SU-DHL-6 (cell line): ENCODE results near the gene MAPK11.

Experiments
- H2AFZ ChIP-seq: fragments of 200-600 bp; sonication (generic); 2 replicates; pipeline ENCODE4 v1.6.1; 2014; ENCODE audit warnings: low read depth, mild to moderate bottlenecking, moderate library complexity, mixed read lengths, antibody characterized with exemption, low read length; ENCODE audit not compliant: severe bottlenecking
- H3F3A ChIP-seq: fragments of 200-600 bp; shearing (Covaris generic); 2 replicates; pipeline ENCODE4 v1.6.0; 2016; ENCODE audit warnings: antibody characterized with exemption, mild to moderate bottlenecking; ENCODE audit not compliant: insufficient read depth
- H3K27ac ChIP-seq: fragments of 200-600 bp; sonication (generic); 2 replicates; pipeline ENCODE4 v1.5.1; 2016; ENCODE audit warnings: low read depth, mild to moderate bottlenecking, low read length, moderate library complexity, mixed read lengths
- H3K27me3 ChIP-seq: fragments of 200-600 bp; sonication (generic), shearing (Covaris generic); 2 replicates; pipeline ENCODE4 v1.6.0; 2014; ENCODE audit warnings: mild to moderate bottlenecking, low read length
- H3K36me3 ChIP-seq: fragments of 200-600 bp; sonication (generic); 2 replicates; pipeline ENCODE4 v1.6.1; 2014; ENCODE audit warnings: mild to moderate bottlenecking, low read length, mixed read lengths
- H3K4me2 ChIP-seq: fragments of 300-600, 200-600 bp; shearing (Covaris generic), sonication (generic); 2 replicates; pipeline ENCODE4 v1.6.0; 2014; ENCODE audit warnings: low read length, low read depth, mild to moderate bottlenecking; ENCODE audit not compliant: poor library complexity, severe bottlenecking
- H3K4me3 ChIP-seq: fragments of 200-600 bp; sonication (generic); 2 replicates; pipeline ENCODE4 v1.5.1; 2014; ENCODE audit warnings: antibody characterized with exemption, low read length, mild to moderate bottlenecking, mixed read lengths; ENCODE audit not compliant: insufficient read depth, poor library complexity, severe bottlenecking
- H3K79me2 ChIP-seq: fragments of 200-600 bp; sonication (generic); 2 replicates; pipeline ENCODE4 v1.6.1; 2014; ENCODE audit warnings: mild to moderate bottlenecking, low read length, moderate library complexity; ENCODE audit not compliant: insufficient read depth
- H3K9ac ChIP-seq: fragments of 200-600 bp; sonication (generic); 2 replicates; pipeline ENCODE4 v1.7.0; 2014; ENCODE audit warnings: mild to moderate bottlenecking, low read length
- H3K9me2 ChIP-seq: fragments of 200-600 bp; sonication (generic); replicated peaks from 2 replicates; pipeline ENCODE4 v1.6.1; 2014; ENCODE audit warnings: low read length; ENCODE audit not compliant: insufficient read depth
- H3K9me3 ChIP-seq: fragments of 200-600 bp; sonication (generic); 2 replicates; pipeline ENCODE4 v1.6.1; 2014; ENCODE audit warnings: low read length, mixed read lengths; ENCODE audit not compliant: insufficient read depth
- H4K20me1 ChIP-seq: fragments of 200-600 bp; sonication (generic); 2 replicates; pipeline ENCODE4 v1.6.1; 2014; ENCODE audit warnings: low read depth, mild to moderate bottlenecking, antibody characterized with exemption, low read length, moderate library complexity, mixed read lengths
- EZH2phosphoT487 ChIP-seq: fragments of 200-600 bp; sonication (generic), shearing (Covaris generic); conservative IDR thresholded peaks from 2 replicates; pipeline ENCODE4 v1.6.1; 2018; ENCODE audit warnings: mild to moderate bottlenecking, antibody characterized with exemption, low read length, moderate library complexity, mixed read lengths
- TF ChIP-seq, protein P1 (sequence below): fragments of 200-600 bp; sonication (generic); IDR thresholded peaks from one replicate; pipeline ENCODE4 v1.5.1; 2017; ENCODE audit warnings: antibody characterized with exemption, mild to moderate bottlenecking, low read length, moderate library complexity; ENCODE audit not compliant: insufficient read depth, poor library complexity, severe bottlenecking

The MAPK11 gene

DNA sequence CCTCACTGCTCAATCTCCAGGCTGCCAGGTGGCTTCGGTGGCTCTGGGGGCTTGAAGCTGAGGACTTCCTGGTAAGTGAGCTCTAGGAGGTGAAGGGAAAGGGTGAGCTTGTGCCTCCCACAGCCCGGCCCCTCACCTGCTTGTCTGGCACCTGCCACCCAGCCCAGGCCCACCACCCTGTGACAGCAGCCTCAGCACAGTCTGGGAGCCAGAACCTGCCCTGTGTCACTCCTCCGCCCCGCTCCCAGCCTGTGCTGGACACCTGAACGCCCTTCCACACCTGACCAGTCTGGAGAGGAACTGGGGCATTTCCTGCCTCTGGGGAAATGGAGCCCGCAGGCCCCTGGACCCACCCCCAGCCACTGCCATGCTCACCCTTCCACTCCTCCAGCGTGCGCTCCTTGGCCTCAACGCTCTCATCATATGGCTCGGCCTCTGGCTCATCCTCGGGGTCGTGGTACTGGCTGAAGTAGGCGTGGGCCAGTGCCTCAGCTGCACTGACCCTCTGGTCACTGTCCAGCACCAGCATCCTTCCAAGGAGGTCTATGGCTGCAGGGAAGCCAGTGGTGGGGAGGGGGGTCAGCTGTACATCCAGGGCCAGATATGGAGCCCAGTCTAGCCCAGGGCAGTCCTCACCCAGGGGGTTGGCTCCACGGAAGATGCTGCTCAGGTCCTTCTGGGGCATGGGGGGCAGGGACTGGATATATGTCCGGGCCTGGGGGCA is 5.1 kb downstream of the MAPK11 start:
- Histone ChIP-seq H3K79me2 (no peaks in the 10 kb centered on the region), H3K9me2 (no peaks in the 10 kb centered on the region), H2AFZ (no peak overlapping the region), H3K27me3 (no peaks in the 10 kb centered on the region), H3K36me3 (no peaks in the 10 kb centered on the region), H3K9me3 (no peaks in the 10 kb centered on the region), H3K4me2 (no peak overlapping the region), H3K27ac (no peak overlapping the region), H4K20me1 (no peaks in the 10 kb centered on the region), H3K4me3 (no peak overlapping the region), H3F3A (no peaks in the 10 kb centered on the region), H3K9ac (no peak overlapping the region)
- TF ChIP-seq, protein P1, sequence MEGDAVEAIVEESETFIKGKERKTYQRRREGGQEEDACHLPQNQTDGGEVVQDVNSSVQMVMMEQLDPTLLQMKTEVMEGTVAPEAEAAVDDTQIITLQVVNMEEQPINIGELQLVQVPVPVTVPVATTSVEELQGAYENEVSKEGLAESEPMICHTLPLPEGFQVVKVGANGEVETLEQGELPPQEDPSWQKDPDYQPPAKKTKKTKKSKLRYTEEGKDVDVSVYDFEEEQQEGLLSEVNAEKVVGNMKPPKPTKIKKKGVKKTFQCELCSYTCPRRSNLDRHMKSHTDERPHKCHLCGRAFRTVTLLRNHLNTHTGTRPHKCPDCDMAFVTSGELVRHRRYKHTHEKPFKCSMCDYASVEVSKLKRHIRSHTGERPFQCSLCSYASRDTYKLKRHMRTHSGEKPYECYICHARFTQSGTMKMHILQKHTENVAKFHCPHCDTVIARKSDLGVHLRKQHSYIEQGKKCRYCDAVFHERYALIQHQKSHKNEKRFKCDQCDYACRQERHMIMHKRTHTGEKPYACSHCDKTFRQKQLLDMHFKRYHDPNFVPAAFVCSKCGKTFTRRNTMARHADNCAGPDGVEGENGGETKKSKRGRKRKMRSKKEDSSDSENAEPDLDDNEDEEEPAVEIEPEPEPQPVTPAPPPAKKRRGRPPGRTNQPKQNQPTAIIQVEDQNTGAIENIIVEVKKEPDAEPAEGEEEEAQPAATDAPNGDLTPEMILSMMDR, result no peak
- TF ChIP-seq EZH2phosphoT487, result no peak

DNA sequence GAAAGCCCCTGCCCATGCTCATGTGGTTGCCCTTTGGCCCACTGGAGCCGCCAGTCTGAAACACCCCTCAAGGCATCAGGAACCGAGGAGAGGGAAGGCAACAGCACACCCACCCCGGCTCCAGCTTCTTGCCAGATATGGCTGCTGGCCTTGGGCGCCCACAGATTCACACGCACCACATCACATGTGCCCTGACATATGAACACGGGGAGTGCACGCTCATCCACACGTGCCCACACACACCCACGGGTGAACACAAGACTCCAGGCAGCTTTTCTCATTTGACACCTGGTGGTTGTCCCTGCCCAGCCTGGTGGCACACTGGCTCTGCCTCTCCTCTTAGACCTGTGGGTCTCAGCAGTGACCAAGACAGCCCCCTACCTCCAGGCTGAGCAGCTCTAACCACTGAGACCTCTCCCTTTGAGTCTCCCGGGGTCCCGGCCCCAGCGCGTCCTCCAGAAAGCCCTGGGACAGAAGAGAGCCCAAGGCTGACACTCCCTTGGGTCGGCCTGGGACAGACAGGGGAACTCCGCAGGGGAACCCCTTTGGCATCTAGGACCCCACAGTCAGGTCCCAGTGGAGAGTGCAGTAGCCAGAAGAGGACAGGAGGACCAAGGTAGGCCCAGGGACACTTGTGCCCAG is 6.0 kb downstream of the MAPK11 start:
- H3K27ac ChIP-seq, result no peak overlapping the region
- H3K27me3 ChIP-seq, result no peaks in the 10 kb centered on the region
- H3K9me2 ChIP-seq, result no peaks in the 10 kb centered on the region

DNA sequence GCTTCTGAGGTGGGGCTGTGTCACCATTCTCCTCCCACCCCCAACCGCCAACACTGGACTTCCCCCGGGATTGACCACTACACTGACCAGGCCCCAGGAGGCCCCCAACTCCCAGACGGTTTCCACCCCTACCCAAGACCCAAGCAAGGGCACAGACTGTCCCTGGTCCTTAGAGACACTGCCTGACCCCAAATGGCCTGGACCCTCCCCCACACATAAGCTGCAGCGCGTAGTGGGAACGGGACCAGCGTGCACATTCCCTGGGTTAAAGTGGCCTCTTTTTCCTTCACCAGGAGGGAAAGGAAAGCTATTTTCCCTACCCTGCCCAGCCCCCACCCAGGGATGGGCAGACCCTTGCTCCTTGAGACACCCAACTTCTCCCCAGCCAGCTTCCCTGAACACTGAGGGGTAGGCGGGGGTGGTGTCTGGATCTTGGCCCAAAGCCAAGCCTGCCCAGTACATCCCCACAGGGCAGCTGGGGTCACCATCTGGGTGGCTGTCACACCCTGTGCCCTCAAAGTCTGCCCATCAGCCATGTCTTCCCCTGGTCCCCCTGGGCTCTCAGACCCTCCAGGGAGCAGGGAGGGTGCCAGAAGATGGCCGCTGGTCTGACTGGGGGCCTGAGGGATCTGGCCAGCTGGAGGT is 7.1 kb downstream of the MAPK11 start:
- TF ChIP-seq, protein P1, result no peak
- no peak for TF ChIP-seq EZH2phosphoT487
- H3K27ac ChIP-seq, result no peak overlapping the region

More for the DNA sequence above, 6.0 kb downstream of the MAPK11 start:
- H3K4me2 ChIP-seq, result no peak overlapping the region
- H3K4me3 ChIP-seq, result no peak overlapping the region
- no peaks in the 10 kb centered on the region for H3K36me3 ChIP-seq
- no peak for TF ChIP-seq EZH2phosphoT487
- TF ChIP-seq, protein P1, result no peak
- H3K9me3 ChIP-seq, result no peaks in the 10 kb centered on the region
- H3F3A ChIP-seq, result no peaks in the 10 kb centered on the region
- H3K9ac ChIP-seq, result no peak overlapping the region
- no peaks in the 10 kb centered on the region for H3K79me2 ChIP-seq
- no peaks in the 10 kb centered on the region for H4K20me1 ChIP-seq
- H2AFZ ChIP-seq, result no peak overlapping the region

More for the DNA sequence above, 7.1 kb downstream of the MAPK11 start:
- H3K4me3 ChIP-seq, result no peak overlapping the region
- no peaks in the 10 kb centered on the region for H3K79me2 ChIP-seq
- no peaks in the 10 kb centered on the region for H4K20me1 ChIP-seq
- no peaks in the 10 kb centered on the region for H3K9me3 ChIP-seq
- no peaks in the 10 kb centered on the region for H3K27me3 ChIP-seq
- no peaks in the 10 kb centered on the region for H3F3A ChIP-seq
- no peak overlapping the region for H2AFZ ChIP-seq
- no peak overlapping the region for H3K9ac ChIP-seq
- H3K36me3 ChIP-seq, result no peaks in the 10 kb centered on the region
- no peak overlapping the region for H3K4me2 ChIP-seq
- no peaks in the 10 kb centered on the region for H3K9me2 ChIP-seq
